ENCODE results near the gene CYFIP2. TPM values are rescaled to one million over a fixed set of nuclear protein-coding genes. Genes with fewer than 3 reads are reported as not detected.
A peak's percentile ranks its signal among the peaks of the same experiment; 100 is the strongest.

Gene CYFIP2
- total and polyA plus RNA-seq, 4 donors, result 24.9 to 46.3 (median 37.0) TPM

GRCh38 chr5:157390551-157391297, 124.8 kb downstream of the CYFIP2 start:
- H3K9me3 ChIP-seq (ENCODE audit: control insufficient read depth in 4 of 4, insufficient read depth in 3 of 4, low read length in 3 of 4), result no peaks in the 10 kb centered on the region
- H3K36me3 ChIP-seq (ENCODE audit: control insufficient read depth in 4 of 4, insufficient read depth in 4 of 4, low read length in 4 of 4), result peaks cover 0 to 4% (median 0%) of the 10 kb centered on the region in 4 donors
- H3K27ac ChIP-seq (ENCODE audit: low read depth in 1 of 2, low read length in 1 of 2), result no peak overlapping the region
- peaks cover 0 to 4% (median 1%) of the 10 kb centered on the region in 5 donors for H3K4me1 ChIP-seq (ENCODE audit: control insufficient read depth in 5 of 5, insufficient read depth in 5 of 5, low read length in 5 of 5)
- no peak overlapping the region for H3K9ac ChIP-seq (ENCODE audit: insufficient read depth in 1 of 2, low read length in 2 of 2)
- H3K4me3 ChIP-seq, result no peak overlapping the region
- no peak for TF ChIP-seq CTCF (IDR thresholded peaks at IDR 0.05; ENCODE audit: control extremely low read depth, extremely low read depth)
- WGBS, 2 donors, result 72 to 88% methylated on average over 15 of the region's 15 CpGs
- no peaks in the 10 kb centered on the region for H3K27me3 ChIP-seq (ENCODE audit: control insufficient read depth in 3 of 3, insufficient read depth in 3 of 3, low read length in 2 of 3)
- ATAC-seq (ENCODE audit: insufficient read depth, low FRiP score), result peak; percentile 84
- DNase-seq, result no peak

GRCh38 chr5:157398305-157398704, 132.4 kb downstream of the CYFIP2 start:
- ATAC-seq (ENCODE audit: insufficient read depth, low FRiP score) (no peak), DNase-seq (no peak)
- no peak overlapping the region for H3K27ac ChIP-seq (ENCODE audit: low read depth in 1 of 2, low read length in 1 of 2)
- no peak overlapping the region for H3K4me3 ChIP-seq
- peaks cover 0 to 6% (median 0%) of the 10 kb centered on the region in 4 donors for H3K9me3 ChIP-seq (ENCODE audit: control insufficient read depth in 4 of 4, insufficient read depth in 3 of 4, low read length in 3 of 4)
- H3K27me3 ChIP-seq (ENCODE audit: control insufficient read depth in 3 of 3, insufficient read depth in 3 of 3, low read length in 2 of 3), result no peaks in the 10 kb centered on the region
- no peak overlapping the region for H3K9ac ChIP-seq (ENCODE audit: insufficient read depth in 1 of 2, low read length in 2 of 2)
- H3K4me1 ChIP-seq (ENCODE audit: control insufficient read depth in 5 of 5, insufficient read depth in 5 of 5, low read length in 5 of 5), result no peaks in the 10 kb centered on the region
- no peak for TF ChIP-seq CTCF (IDR thresholded peaks at IDR 0.05; ENCODE audit: control extremely low read depth, extremely low read depth)
- H3K36me3 ChIP-seq (ENCODE audit: control insufficient read depth in 4 of 4, insufficient read depth in 4 of 4, low read length in 4 of 4), result no peaks in the 10 kb centered on the region

- no peaks in the 10 kb centered on the region for H3K36me3 ChIP-seq (ENCODE audit: control insufficient read depth in 4 of 4, insufficient read depth in 4 of 4, low read length in 4 of 4)
- H3K9me3 ChIP-seq (ENCODE audit: control insufficient read depth in 4 of 4, insufficient read depth in 3 of 4, low read length in 3 of 4), result peaks cover 0 to 9% (median 0%) of the 10 kb centered on the region in 4 donors
- H3K27me3 ChIP-seq (ENCODE audit: control insufficient read depth in 3 of 3, insufficient read depth in 3 of 3, low read length in 2 of 3), result no peaks in the 10 kb centered on the region
- no peak overlapping the region for H3K27ac ChIP-seq (ENCODE audit: low read depth in 1 of 2, low read length in 1 of 2)
- no peak for TF ChIP-seq CTCF (IDR thresholded peaks at IDR 0.05; ENCODE audit: control extremely low read depth, extremely low read depth)
- H3K4me1 ChIP-seq (ENCODE audit: control insufficient read depth in 5 of 5, insufficient read depth in 5 of 5, low read length in 5 of 5), result no peaks in the 10 kb centered on the region
- WGBS, 2 donors, result 73 to 82% methylated on average over 5 of the region's 5 CpGs
- DNase-seq, result no peak
- H3K4me3 ChIP-seq, result no peak overlapping the region
- no peak for ATAC-seq (ENCODE audit: insufficient read depth, low FRiP score)
- no peak overlapping the region for H3K9ac ChIP-seq (ENCODE audit: insufficient read depth in 1 of 2, low read length in 2 of 2)
These were observed 135.0 kb downstream of the CYFIP2 start for GRCh38 chr5:157400741-157401495.

Measured in lung (tissue), 12 donors.